HT1080 (cell line): ENCODE data around the gene DLL3. TPM values are rescaled to one million over a fixed set of nuclear protein-coding genes. Genes with fewer than 3 reads are reported as not detected.

Source experiments
- DNase-seq: peaks from one replicate; pipeline ENCODE4 v3.0.0-alpha.2; 2015; ENCODE audit warnings: low read depth
- total RNA-seq: library from RNA; depleted of rRNA; stranded (reverse); fragments of >200 nt; shearing (Covaris generic); gene quantifications from 2 replicates; pipeline ENCODE4 v1.2.3, GENCODE V29; 2014; rRNA removed

The DLL3 gene
- total RNA-seq, 1 experiment from 2014 or later = 1.2 TPM

GRCh38 chr19:39550197-39550596 is 51.5 kb downstream of the DLL3 start:
- DNase-seq = no peak

GRCh38 chr19:39553082-39553652 is 54.4 kb downstream of the DLL3 start:
- no peak for DNase-seq

- DNase-seq = no peak
These were observed 56.1 kb downstream of the DLL3 start for GRCh38 chr19:39554701-39555311.

- no peak for DNase-seq
These were observed 57.1 kb downstream of the DLL3 start for GRCh38 chr19:39555883-39556282.

Other genes starting within 250 kb of the DLL3 start
- gene IFNL2, start 230.6 kb upstream of the DLL3 start, total RNA-seq = not detected in 2 replicates
- gene IFNL1, start 202.5 kb upstream of the DLL3 start, total RNA-seq = not detected in 2 replicates
- gene LRFN1, start 178.1 kb upstream of the DLL3 start, total RNA-seq = 1.3 and 4.0 TPM in 2 replicates
- 3.6 and 3.8 TPM in 2 replicates for gene GMFG, start 162.9 kb upstream of the DLL3 start, total RNA-seq
- 75.1 and 129 TPM in 2 replicates for gene SAMD4B, start 156.5 kb upstream of the DLL3 start, total RNA-seq
- 47.3 and 56.1 TPM in 2 replicates for gene PAF1, start 107.8 kb upstream of the DLL3 start, total RNA-seq
- gene MED29, start 107.6 kb upstream of the DLL3 start, total RNA-seq = 24.6 and 47.3 TPM in 2 replicates
- gene ZFP36, start 92.1 kb upstream of the DLL3 start, total RNA-seq = 1.3 and 2.8 TPM in 2 replicates
- 14.0 and 16.5 TPM in 2 replicates for gene PLEKHG2, start 86.3 kb upstream of the DLL3 start, total RNA-seq
- gene RPS16, start 63.0 kb upstream of the DLL3 start, total RNA-seq = 222 and 315 TPM in 2 replicates
- gene SUPT5H, start 53.4 kb upstream of the DLL3 start, total RNA-seq = 86.2 and 91.6 TPM in 2 replicates
- 158 and 199 TPM in 2 replicates for gene TIMM50, start 18.1 kb upstream of the DLL3 start, total RNA-seq
- not detected in 2 replicates for gene SELENOV, start 16.2 kb downstream of the DLL3 start, total RNA-seq
- gene EID2B, start 33.9 kb downstream of the DLL3 start, total RNA-seq = 4.6 and 5.1 TPM in 2 replicates
- 19.4 and 21.8 TPM in 2 replicates for gene EID2, start 41.2 kb downstream of the DLL3 start, total RNA-seq
- gene LGALS13, start 103.6 kb downstream of the DLL3 start, total RNA-seq = not detected in 2 replicates
- gene LGALS16, start 157.0 kb downstream of the DLL3 start, total RNA-seq = not detected in 2 replicates
- not detected in 2 replicates for gene LGALS14, start 205.5 kb downstream of the DLL3 start, total RNA-seq
- not detected in 2 replicates for gene CLC, start 239.1 kb downstream of the DLL3 start, total RNA-seq